ENCODE data around the gene SHD.
"Not testable (repeated sequence)": the region's sequence is repeated elsewhere in the genome, so short reads cannot be mapped to it uniquely, and the experiment has no call there.

SHD gene

GRCh38 chr19:4278419-4279266, at the start of gene SHD:
SHD (plus strand) TSS chr19:4279266; CDS start chr19:4280064, 798 bp downstream.
- DNase-seq: no peak

- DNase-seq: not testable (repeated sequence)
Measured at GRCh38 chr19:4230237-4230636, 48.8 kb upstream of the SHD start.

GRCh38 chr19:4231521-4231920, 47.5 kb upstream of the SHD start:
- DNase-seq: not testable (repeated sequence)

- not testable (repeated sequence) for DNase-seq
Measured at GRCh38 chr19:4232139-4232538, 46.9 kb upstream of the SHD start.

- DNase-seq: no peak
Measured at GRCh38 chr19:4232614-4233281, 46.3 kb upstream of the SHD start.

- peak; percentile 55 for DNase-seq
Measured at GRCh38 chr19:4233282-4233853, 45.7 kb upstream of the SHD start.

GRCh38 chr19:4234142-4234861, 44.8 kb upstream of the SHD start:
- DNase-seq: no peak

GRCh38 chr19:4234862-4235201, 44.2 kb upstream of the SHD start:
- DNase-seq: no peak

GRCh38 chr19:4237510-4237909, 41.6 kb upstream of the SHD start:
- not testable (repeated sequence) for DNase-seq

- DNase-seq: no peak
Measured at GRCh38 chr19:4238831-4239230, 40.2 kb upstream of the SHD start.

- no peak for DNase-seq
Measured at GRCh38 chr19:4241824-4242430, 37.1 kb upstream of the SHD start.

GRCh38 chr19:4245938-4246337, 33.1 kb upstream of the SHD start:
- DNase-seq: not testable (repeated sequence)

GRCh38 chr19:4246767-4247593, 32.1 kb upstream of the SHD start, which contains the start of gene YJU2:
YJU2 (plus strand) TSS chr19:4247080; CDS start chr19:4247147, 67 bp downstream.
- DNase-seq: peak; percentile 97

GRCh38 chr19:4256563-4256962, 22.5 kb upstream of the SHD start:
- no peak for DNase-seq

GRCh38 chr19:4257025-4257424, 22.0 kb upstream of the SHD start:
- no peak for DNase-seq

GRCh38 chr19:4258181-4258580, 20.9 kb upstream of the SHD start:
- DNase-seq: no peak

GRCh38 chr19:4260613-4261191, 18.4 kb upstream of the SHD start:
- no peak for DNase-seq

GRCh38 chr19:4264812-4265211, 14.3 kb upstream of the SHD start:
- no peak for DNase-seq

GRCh38 chr19:4266253-4267000, 12.6 kb upstream of the SHD start:
- DNase-seq: no peak

- peak; percentile 59 for DNase-seq
Measured at GRCh38 chr19:4267101-4267900, 11.8 kb upstream of the SHD start.
